ENCODE results near the gene CCDC107.

The CCDC107 gene

DNA sequence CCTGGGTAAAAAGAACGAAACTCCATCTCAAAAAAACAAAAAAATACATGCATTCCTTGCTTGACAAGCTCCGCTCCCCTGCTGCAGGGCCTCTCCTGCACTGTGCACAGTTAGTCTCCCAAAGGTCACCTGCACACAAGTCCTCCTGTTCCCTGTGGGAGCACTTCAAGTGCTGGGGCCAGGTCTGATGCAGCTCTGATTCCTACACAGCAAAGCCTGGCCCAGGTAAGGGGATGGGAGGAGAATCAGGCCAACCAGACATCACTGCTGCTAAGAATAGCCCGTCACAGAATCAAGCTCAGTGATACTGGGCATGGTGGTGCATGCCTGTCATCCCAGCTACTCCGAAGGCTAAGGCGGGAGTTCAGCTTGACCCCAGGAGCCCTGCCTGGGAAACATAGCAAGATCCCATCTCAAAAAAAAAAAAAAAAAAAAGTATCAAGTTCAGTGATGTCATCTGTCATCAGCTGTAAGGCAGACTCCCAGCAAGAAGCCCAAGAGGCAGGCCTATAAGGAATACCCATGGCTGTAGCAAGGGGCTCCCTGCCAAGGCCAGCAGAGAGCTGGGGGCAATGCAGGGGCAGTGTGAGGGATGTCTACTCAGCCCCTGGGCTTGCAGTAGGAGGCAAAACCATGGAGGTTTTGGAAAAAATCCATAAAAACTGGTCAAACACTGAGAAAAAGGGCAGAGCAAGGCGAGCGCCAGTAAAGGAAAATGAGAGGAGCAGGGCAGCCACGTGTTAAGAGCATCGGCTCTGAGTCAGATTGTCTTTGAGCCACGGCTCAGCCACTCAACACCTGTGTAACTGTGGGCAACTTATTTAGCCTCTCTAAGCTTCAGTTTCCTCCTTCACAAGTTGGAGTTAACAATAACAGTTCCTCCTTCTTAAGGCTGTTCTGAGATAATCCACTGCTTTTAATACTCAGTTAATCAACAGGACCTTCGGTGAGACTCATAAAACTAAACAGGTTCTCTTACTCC, 28.4 kb downstream of the CCDC107 start:
- DNase-seq, result no peak

DNA sequence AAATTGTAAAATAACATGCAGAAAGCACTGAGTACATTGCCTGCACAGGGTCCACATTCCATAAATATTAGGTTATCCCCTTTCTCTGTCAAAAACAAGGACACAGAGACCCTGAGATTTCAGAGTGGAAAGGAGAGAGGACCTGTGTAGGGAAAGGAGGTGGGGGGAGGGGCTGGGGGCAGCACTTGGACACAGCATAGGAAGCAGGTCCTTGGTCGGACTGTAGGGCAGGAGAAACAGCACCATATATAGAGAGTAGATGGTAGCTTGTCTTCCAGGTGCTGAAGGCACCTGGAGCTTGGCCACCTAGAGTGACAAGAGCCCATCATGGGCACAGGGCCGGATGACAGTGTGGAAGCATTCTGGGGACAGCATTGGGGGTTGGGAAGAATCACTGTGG, 29.2 kb downstream of the CCDC107 start:
- DNase-seq, result no peak

DNA sequence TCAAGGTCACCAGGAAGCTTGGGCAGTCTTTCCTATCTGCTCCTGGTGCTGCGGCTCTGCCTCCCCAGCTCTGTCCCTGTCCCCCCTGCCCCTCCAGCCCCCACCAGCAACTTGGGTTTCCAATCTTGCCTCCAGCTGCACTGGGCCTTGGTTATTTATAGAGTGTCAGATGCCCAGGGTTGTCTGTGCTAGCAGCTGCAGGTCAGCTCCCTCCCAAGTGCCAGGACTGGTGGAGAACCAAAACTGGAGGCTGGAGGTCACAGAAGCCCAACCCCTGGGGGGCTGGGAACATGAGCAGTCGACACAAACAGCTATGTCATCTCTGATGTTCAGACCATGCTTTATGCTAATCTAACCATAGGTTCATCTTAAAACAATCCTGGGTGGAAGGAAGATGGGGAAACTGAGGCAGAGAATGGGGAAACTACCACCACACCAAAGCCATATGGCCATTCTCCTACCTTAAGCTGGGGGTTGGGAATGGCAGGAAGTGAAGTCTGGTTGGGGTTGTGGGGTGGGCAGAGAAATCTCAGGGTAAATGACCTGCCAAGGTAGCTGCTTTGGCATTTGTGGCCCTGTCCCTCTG, 30.0 kb downstream of the CCDC107 start:
- DNase-seq, result no peak

DNA sequence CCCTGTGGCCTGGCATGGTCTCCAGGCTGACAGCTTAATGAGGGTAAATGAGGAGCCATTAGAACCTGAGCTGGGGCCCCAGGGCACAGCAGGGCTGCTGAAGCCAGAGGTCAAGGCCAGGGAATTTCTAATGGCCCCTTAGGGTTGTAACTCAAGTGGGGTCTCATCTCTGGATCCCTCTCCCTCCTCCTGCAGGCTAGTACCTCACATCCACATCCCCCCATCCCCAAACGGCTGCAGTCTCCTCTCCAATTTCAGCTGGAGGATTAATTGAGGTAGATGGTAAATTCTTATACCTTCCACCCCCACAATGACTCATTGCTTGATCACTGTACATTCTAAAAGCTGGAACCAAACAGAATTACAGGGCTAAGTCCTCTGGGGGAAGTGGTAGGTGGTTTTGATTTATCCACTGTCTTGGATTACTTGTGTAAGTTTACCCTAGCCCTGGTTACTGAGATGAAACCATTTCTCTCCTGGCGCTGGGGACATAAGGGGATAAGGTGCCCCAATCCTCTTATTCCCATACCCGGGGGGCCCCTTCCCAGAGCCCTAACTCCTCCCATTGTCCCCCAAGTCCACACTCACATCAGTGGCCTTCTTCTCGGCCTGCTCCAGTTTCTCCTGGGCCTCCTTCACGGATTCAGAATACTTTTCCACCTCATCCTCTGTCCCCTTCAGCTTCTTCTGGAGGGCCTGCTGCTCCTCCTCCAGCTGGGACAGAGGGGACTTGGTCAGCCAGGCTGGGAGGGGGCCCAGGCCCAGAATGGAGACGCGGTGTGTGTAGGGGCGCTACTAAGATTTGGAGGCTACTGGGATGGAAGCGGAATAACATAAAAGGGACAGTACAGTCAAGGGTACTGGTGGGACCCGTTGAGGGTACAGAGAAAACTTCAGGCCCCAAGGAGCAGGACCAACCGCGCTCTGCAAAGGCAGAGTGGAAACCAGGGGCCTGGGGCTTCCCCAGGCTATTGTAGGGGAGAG, 30.8 kb downstream of the CCDC107 start:
- no peak for DNase-seq

DNA sequence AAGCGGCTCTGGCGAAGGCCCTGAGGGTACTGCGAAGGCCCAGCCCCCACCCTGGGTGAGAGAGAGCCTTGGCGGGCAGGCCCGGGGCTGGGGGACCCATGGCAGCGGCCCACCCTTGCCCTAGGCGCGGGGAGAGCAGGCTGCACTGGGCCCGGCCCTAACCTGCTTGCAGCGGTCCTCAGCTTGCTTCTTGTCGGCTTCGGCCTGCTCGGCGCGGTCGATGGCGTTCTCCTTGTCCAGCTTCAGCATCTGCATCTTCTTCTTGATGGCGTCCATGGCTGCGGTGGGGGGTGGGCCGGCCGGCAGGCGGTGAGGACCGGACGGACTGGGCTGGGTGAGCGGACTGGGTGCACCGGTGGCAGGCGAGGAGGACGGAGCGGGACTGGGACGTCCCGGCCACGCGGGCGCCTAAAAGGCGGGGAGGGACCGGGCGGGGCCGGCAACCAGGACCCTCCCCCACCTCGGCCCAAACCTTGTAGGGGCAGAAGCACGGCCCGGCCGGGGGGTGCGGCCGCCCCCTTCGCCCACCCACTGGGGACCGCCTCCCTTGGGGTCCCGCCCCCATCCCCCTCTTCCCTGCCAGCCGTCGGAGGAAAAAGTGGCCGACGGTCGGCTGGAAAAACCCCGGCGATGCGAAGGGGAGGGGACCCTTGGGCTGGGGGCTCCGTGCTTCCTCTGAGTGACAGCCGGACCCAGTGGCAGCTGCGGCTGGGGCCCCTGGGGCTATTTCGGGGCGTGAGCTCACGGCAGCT, 31.6 kb downstream of the CCDC107 start, which contains the start of gene TPM2:
Gene TPM2, minus strand, starts transcription at position 384 of the 752 bp plus-strand sequence. Its CDS starts 108 bp downstream, at position 276.
- no peak for DNase-seq

DNA sequence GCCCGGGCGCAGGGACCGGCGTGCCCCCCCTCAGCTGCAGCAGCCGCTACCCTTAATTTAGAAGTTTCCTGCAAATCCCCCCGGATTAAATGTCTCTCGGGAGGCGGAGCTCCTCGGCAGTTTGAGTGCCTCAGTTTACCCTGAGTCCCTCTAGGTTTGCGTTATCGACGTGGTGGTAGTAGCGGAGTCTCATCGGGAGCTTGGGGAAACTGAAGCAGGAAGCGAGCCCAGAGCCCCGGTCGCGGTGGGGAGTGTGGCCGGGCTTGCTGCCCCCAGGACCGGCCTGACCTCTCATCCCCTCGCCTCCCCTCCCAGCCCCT, 32.2 kb downstream of the CCDC107 start:
- DNase-seq, result no peak

DNA sequence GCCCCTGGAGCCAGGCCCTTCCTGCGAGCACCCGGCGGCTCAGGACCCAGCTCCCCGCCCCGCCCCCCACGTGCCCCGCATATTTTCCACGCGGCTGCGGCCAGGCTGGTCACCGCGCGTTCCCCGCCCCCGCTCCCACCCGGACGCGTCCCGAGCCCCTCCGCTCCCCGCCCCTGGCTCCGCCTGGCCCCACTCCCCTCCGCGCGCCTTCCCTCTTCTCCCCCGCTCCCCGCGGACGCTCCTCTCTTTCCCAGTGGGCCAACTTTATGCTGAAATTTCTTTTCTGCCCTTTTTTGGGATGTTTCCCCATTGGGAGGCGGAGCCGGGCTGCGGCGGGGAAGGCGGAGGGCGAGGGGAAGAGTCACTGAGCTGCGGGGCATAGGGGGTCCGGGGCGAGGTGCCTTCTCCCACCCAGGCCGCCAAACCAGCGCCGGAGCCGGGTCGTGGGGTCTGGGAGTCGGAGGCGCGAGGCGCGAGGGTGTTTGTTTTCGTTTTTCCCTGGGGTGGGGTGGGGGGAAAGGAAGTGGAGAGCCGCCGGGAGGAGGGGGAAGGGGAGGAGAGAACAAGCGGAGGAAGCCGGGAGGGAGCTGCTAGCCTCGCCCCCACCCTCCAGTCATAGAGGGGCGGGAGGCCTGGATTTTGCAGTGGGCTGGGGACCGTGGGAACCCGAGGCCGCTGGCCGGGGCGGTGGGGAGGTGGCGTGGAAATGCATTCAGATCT, 32.7 kb downstream of the CCDC107 start:
- DNase-seq, result no peak

DNA sequence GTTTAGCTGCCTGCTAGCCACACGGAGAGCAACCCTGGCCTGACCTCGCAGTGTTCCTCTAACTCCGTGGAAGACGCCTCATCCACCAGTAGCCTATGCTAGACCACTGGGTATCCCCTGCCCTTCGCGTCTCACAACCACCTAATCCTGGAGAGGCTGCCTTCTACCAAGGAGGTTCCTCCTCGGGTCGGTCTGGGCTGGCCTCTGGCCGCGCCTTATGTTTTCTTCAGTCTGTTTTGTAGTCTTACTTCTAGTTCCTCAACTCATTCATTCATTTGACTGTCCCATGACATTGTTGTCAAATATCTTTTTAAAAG, 33.2 kb downstream of the CCDC107 start:
- no peak for DNase-seq

DNA sequence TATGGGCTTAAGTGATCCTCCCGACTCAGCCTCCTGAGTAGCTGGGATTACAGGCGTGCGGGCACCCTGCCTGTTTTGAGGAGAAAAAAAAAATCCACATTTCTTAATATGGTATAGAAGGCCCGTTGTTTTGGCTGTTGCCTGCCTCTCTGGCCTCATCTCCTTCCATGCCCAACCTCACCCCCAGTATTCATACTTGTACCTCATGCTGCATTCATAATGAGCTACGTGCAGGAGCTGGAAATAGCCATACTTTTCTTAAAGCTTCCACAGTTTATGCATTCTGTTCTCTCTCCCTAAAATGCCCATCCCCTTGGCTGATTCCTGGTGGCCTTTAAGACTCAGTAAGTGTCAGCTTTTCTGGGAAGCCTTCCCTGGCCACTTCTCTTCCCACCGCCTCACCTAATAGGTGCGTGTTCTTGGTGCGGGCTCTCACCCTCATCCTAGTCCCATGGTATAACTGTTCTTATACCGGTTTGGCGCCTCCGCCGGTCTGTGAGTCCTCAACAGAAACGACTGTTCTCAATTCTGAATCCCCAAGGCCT, 33.7 kb downstream of the CCDC107 start:
- DNase-seq, result no peak

DNA sequence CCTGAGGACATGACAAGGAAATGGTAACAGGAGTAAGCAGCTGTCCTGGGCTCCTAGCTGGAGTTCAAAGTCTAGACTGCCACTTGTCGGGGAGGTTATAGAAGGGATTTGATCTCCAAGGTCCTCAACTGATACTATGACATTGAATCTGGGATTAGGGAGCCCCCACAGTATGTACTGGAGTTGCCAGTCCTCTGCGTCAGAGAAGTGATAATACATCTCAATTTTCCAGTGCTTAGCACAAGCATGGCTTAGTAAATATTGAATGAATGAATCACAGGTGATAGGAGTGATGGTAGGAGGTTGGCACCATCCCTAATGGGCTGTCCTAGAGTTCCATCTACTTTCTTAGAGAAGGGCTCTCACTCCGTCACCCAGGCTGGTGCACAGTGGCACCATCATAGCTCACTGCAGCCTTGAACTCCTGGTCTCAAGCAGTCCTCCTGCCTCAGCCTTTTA, 37.9 kb downstream of the CCDC107 start:
- no peak for DNase-seq

DNA sequence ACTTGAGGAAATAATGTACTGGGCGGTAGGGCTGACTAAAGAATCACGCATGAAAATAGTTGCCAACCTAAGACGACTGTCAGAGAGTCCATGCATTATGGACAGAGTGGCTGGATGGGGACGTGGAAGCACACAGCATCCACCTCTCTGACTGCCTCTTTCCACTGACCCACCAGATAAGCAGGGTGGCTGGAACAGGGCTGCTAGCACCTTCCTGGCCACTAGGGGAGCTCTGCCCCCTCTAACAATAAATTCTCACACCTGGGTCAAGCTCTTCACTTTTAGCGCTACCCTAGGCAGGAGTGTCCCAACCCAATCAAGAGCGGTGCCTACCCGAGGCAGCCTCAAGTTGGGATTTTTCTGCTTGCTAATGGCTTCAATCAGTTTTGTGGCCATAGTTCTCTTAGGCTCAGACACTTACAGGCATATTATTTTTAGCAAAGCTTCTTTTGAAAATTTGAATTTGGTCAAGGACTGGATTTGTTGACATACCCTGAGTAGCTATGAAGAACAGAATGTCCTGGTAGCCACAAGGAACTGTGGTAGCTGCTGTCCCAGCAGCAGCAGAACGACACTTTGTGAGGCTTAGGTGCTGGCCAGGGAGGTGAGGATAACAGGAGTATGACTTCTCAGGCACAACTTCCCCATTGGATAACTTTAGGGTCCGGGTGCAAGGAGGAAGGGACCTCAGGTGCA, 38.6 kb downstream of the CCDC107 start:
- DNase-seq, result no peak

DNA sequence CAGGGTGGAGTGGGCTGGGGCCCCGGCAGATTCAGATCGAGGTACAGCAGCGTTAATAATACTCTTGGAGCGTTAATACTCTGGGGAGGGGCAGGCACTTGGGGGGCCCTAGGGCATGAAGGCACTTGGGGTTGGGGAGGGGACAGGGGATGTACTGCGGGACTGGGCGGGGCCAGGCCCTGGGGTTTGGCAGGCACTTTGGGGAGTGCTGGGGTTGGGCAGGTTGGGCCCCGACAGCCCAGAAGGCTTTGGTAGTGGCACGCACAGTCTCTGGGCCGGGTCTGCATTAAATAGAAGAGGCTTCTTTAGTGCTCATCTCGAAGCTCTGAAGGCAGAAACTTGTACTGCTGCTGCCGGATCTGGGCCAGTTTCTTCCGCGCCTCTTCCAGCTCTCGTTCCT, 39.4 kb downstream of the CCDC107 start:
- DNase-seq, result no peak

DNA sequence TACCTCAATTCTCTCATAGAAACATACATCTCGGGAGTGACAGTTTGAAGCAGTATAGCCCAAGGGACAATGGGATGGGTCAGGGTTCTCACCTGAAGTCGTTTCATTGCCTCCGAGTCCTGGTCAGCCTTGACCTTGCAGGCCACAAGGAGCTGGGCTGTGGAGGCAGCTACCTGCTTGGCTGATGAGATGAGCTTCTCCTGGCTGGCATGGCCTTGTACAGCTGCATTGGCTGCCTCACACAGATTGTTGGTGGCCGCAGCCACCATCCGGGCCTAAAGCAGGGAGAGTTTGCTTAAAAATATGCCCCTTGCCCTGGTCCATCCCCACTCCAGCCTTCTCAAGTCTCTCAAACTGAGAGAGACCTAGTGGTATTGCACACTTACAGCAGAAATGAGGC, 40.1 kb downstream of the CCDC107 start:
- DNase-seq, result no peak

DNA sequence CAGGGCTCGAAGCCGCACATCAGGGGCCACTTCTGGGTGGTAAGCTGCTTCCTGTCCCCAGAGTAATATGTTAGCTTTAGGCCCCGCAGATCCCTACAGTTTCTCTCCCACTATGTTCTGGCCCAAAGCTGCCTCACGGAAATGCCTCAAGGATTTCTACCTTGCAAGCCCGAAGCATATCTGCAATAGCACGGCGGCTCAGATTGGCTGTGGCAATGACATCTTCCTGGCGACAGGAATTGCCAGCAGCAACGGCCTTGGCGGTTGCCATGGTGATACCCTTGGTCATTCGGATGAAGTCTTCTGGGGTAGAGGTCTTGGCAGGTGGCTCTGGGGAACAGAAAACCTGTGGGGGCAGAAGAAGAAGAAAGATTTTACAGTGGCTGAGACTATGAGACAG, 41.9 kb downstream of the CCDC107 start:
- DNase-seq, result no peak

DNA sequence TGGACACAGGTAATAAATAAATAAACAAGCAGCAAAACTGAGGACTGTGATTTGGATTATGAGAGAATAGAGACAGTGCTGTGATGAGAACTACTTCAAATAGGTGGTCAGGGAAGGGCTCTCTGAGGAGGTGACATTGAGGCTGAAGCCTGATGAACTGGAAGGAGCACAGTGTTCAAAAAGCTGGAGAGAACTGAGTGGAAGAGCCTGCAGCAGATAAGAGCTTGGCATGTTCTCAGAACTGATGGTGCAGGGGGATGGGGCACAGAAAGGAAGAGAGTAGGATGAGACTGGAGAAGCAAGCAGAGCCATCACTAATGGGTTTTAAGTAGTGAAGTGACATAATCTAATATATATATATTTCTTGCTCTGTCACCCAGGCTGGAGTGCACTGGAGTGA, 42.9 kb downstream of the CCDC107 start:
- no peak for DNase-seq

DNA sequence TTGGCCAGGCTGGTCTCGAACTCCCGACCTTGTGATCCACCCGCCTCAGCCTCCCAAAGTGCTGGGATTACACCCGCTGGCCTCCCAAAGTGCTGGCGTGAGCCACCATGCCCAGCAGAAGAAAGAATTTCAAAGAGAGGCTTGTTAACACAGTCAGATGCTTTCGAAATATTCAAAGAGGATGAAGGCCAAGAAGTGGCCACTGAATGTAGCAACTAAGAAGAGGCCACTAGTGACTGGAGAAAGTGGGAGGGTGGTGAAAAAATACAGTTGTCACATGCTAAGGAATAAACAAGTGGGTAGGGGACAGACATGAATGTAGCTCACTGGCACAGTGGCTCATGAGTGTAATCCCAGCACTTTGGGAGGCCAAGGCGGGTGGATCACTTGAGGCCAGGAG, 44.6 kb downstream of the CCDC107 start:
- DNase-seq, result no peak

DNA sequence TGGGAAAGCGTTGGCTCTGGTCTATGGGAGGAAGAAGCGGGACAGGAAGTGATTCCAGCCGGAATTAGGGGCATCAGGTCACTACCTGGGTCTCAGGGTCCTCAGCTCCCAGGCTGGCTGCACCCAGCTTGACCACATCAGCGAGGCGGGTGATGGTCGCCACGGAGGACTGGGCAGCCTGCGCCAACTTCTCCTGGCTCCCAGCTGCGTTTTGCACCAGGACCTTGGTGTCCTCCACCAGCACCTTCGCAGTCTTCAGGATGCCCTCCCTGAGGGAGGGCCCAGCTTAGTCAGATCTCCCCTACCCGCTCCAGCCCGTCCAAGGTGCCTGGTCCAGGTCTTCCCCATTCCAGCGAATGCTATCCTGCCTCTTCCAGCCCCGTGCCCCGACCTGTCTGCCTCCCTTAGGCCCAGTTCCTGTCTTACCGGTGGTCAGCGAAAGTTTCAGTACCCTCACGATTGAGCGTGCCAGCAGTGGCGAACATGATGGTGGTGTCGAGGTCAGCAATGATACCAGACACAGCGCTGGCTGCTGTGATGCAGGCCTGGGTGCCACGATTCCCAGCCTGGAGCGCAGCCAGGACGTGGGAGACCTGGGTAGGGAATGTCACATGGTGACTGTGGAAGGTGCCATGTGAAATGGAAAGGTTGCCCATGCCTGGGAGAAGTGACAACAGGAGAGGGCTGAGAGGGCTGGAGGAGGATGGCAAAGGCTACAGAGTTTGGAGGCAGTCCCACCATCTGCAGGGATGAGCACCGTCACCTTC, 46.0 kb downstream of the CCDC107 start:
- DNase-seq, result no peak

DNA sequence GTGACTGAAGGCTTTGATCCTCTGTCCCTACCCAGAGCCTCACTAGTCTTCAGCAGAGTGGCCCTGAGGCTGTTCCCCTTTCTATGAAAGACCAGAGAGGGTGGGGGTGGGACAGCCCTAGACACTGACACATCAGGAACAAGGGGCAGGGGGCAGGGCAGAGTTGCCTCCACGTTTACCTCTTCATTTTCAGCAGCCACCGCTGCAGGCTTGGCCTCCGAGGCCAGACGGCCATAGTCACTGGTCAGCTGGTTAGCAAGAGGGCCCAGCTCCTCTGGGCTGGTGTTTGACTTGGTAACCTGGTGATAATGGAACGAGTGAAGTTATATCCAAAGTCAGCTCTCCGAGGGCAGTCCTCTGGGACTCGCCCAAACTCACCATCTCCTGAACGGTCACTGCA, 47.3 kb downstream of the CCDC107 start:
- no peak for DNase-seq

DNA sequence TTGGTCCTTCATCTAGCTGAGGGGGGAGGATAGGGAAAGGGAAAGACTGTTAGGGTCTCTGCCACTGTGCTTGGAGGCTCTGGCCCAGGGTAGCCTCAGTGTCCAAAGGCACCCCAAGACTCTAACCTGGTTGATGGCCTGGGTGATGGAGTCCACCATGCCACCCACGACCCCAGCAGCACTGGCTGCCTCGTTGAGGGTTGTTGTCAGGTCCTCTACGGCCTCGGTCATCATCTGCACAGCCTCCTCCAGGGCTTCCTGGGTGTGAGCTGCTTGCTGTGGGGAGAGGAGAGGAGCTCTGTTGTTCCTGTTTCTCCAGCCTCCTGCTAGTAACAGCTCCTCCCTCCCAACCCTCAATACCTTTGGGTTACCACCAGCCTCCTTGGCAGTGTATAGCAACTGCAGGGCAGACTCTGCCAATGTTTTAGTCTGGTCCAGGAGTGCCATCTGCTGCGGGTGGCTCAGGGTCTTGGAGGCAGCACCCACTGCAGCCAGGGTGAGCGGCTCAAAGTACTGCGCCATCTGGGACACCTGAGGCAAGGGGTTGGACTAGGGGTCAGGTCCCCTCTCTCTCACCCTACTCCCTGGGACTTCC, 47.8 kb downstream of the CCDC107 start:
- no peak for DNase-seq

DNA sequence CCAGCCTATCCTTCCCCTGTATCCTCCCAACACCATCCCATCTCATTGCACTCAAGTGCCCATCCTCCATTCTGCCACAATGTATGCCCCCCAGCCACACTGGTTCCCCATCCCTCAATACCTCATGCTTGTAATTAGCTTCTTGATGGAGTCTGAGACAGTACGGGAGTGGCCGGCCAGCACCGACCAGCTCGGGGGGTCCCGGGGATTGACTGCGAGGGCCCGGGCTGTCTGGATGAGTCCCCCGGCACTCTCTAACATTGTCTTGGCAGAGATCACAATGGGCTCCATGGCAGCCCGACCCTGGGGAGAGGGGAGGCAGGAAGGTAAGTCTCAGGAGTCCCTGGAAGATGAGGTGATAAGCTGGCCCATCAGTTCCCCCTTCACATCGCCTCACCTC, 48.9 kb downstream of the CCDC107 start:
- DNase-seq, result no peak
